DOHH2 (cell line): ENCODE measurements around the gene HIVEP3.

Experiments
- CTCF ChIP-seq: fragments of 200-600 bp; sonication (generic); IDR thresholded peaks from one replicate; pipeline ENCODE4 v1.5.1; 2014; ENCODE audit warnings: antibody characterized with exemption, mild to moderate bottlenecking, low read depth, low read length; ENCODE audit not compliant: poor library complexity, severe bottlenecking
- EZH2phosphoT487 ChIP-seq: fragments of 200-600 bp; sonication (generic); IDR thresholded peaks from 2 replicates; pipeline ENCODE4 v1.6.1; 2017; ENCODE audit warnings: borderline replicate concordance, mild to moderate bottlenecking, antibody characterized with exemption, low read length, moderate library complexity, mixed read lengths

GRCh38 chr1:41475859-41476567 lies 442.7 kb downstream of the HIVEP3 start:
- no peak for TF ChIP-seq CTCF
- TF ChIP-seq EZH2phosphoT487 = no peak
